Suprapubic skin (tissue), 3 donors: ENCODE data around the gene RPTOR.

Source experiments
- CTCF ChIP-seq, 2 donors: fragments of 200-600 bp in 1 of 2; fragments of 450-650 bp in 1 of 2; sonication (generic) in 1 of 2; IDR thresholded peaks; one replicate each; pipeline ENCODE4 v1.5.1; 2016 to 2019; ENCODE audit warnings: antibody characterized with exemption in 2 of 2, mild to moderate bottlenecking in 1 of 2, moderate library complexity in 1 of 2
- POLR2AphosphoS5 ChIP-seq, 3 donors: sonication (generic); formaldehyde crosslinking; IDR thresholded peaks; one replicate each; pipeline ENCODE4 v1.6.1; 2017; ENCODE audit warnings: antibody characterized with exemption in 3 of 3

- TF ChIP-seq POLR2AphosphoS5 (IDR thresholded peaks at IDR 0.05) (no peak), CTCF (IDR thresholded peaks at IDR 0.05) (no peak)
These were observed 26.2 kb upstream of the RPTOR start for GRCh38 chr17:80518392-80518791.
